Occipital lobe (tissue), 2 donors: ENCODE data around the gene SMARCA5. TPM values are rescaled to one million over a fixed set of nuclear protein-coding genes. Genes with fewer than 3 reads are reported as not detected.

Experiments used
- DNase-seq: peaks from one replicate; lab custom pipeline; 2025; lab: John Stamatoyannopoulos, UW
- total RNA-seq: library from RNA; depleted of rRNA; stranded (reverse); fragments of >200 nt; gene quantifications from one replicate; pipeline ENCODE4 v1.2.3, GENCODE V29; 2014

SMARCA5 gene
- total RNA-seq, 1 donor from 2014 or later: 58.8 TPM

DNA sequence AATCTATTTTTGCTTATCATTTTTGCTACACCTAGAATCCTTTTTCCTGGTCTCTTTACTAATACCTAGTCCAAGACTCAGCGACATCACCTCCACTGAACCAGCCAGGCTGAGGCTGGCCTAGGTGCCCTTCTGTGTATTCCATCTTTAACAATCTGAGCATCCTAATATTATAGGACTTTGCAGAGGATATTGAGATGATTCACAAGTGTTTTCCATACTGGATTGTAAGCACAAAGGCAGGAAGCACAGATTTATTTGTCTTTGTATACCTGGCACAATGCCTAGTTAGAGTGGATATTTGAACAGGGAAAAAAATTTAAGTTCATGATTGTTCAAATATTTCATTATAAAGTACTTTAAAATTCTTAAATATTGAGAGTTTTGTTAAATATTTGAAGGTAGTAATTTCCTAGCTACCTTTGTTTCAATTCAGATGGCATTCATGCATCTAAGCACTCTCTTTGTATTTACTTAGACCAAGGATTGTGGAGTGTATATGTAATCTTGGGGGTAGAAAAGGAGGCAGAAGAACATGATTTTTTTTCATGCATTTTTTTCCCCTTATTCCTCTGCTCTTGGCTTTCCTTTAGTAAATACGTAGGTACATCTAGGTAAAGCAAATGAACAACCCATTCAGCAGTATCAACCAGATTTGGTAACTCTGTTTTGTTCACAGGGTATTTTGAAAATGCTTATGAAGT, 18.4 kb downstream of the SMARCA5 start:
- DNase-seq: no peak

DNA sequence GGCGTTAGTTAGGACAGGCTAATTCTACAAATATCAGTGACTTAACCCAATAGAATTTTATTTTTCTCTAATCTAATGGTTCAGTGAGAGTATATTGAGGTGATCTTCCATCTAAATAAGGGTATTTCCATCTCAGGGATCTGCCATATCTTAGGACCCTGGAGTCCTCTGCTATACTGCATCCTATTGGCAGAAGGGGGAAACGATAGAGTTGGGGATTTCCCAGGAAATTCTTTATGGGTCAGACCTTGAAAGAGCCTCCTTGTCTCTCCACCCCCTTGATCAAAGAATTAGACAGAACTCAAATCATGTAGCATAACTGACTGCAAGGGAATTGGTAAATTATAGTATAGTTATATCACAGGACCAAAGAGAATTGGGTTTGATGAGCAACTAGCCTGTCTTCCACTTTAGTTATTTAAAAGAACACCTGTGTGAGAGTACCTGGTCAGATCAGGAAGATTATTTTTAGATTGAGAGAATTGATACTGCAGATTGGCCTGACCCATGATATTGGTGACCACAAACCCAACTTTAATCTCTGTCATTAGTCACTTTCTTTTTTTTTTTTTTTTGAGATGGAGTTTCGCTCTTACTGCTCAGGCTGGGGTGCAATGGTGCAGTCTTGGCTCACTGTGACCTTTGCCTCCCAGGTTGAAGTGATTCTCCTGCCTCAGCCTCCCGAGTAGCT, 25.6 kb downstream of the SMARCA5 start:
- DNase-seq: no peak

DNA sequence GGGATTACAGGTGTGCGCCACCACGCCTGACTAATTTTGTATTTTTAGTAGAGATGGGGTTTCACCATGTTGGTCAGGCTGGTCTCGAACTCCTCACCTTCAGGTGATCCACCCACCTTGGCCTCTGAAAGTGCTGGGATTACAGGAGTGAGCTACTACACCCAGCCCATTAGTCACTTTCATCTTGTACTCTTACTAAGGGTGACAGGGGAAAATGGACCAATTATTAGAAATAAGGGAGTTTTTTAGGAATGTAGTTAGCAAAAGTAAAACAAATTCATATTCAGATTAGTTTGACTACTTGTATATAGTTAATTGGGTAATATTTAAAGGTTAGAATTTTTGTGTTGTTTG, 26.1 kb downstream of the SMARCA5 start:
- no peak for DNase-seq

DNA sequence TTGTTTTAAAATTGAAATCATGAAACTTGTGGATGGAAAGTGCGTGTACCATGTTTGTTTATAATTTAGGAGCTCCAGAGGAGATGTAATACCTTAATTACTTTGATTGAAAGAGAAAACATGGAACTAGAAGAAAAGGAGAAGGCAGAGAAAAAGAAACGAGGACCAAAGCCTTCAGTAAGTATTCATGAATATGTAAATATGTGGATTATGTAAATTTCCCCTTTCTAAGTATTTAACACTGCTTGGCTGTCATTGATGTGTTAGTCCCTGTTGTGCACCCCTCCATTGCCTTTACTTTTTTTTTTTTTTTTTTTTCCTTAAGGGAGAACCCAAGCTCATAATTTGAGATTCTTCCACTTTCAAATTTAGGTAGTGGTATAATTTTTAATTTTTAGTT, 36.4 kb downstream of the SMARCA5 start:
- DNase-seq: no peak

DNA sequence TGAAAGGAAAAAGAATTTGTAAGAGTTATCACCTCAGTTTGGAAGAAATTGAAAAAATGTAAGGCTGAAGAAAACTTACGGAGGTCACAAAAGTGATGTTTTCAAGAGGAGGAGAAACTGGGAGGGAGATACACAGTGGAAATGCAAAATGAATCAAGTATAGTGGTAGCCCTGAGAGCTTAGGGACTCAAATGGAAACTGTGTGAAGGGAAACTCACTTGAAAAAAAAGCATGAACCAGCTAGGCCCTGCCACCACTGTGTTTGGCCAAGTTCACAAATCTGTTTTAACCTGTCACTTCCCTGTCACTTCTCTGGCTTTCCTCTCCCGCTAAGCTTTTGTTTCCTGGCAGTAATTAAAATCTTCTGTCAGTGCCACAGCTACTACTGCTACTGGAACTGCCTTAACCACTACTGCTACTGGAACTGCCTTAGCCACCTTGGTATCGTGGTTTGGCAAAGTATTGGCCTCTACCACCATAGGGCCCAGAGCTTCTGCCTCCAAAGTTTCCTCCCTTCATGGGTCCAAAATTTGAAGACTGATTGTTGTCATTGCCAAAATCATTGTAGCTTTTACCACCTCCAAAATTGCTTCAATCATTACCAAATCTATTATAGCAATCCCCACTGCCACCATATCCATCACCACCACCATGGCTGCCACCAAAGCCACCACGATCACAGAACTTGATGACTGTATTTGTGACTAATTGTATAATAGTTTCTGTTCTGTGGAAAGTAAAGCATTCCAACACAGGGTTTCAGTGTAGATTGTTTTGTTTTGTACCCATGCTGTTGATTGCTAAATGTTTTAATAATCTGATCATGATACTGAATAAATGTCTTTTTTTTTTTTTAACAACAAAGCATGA, 41.5 kb downstream of the SMARCA5 start:
- DNase-seq: no peak

DNA sequence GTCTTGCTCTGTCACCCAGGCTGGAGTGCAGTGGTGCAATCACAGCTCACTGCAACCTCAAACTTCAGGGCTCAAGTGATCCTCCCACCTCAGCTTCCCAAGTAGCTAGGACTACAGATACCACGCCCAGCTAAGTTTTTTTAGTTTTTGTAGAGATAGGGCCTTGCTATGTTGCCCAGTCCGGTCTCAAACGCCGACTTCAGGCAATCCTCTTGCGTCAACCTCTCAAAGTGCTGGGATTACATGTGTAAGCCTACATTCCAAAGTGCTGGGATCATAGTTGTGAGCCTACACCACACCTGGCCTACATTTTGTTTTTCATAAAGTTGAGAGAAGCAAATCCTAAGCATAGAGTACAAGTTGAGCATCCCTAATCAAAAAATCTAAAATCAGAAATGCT, 42.2 kb downstream of the SMARCA5 start:
- no peak for DNase-seq

DNA sequence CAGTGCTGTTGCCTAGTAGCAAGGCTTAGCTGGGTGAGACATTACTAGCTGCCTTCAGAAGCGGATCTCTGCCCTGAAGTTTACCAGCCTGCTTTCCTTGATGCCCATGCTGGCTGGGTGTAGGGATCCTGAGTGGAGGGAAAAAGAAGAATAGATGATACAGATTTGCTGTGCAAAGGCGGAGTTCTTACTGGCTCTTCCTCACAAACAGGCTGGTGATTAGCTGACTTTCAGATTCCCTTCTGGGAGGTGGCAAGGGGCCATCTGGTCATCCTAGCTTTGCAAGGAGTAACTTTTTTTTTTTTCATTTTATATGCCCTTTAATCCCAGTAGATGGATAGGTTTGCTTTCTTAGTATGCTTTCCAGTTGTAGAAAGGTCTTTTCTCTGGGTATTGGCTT, 44.8 kb downstream of the SMARCA5 start:
- no peak for DNase-seq

DNA sequence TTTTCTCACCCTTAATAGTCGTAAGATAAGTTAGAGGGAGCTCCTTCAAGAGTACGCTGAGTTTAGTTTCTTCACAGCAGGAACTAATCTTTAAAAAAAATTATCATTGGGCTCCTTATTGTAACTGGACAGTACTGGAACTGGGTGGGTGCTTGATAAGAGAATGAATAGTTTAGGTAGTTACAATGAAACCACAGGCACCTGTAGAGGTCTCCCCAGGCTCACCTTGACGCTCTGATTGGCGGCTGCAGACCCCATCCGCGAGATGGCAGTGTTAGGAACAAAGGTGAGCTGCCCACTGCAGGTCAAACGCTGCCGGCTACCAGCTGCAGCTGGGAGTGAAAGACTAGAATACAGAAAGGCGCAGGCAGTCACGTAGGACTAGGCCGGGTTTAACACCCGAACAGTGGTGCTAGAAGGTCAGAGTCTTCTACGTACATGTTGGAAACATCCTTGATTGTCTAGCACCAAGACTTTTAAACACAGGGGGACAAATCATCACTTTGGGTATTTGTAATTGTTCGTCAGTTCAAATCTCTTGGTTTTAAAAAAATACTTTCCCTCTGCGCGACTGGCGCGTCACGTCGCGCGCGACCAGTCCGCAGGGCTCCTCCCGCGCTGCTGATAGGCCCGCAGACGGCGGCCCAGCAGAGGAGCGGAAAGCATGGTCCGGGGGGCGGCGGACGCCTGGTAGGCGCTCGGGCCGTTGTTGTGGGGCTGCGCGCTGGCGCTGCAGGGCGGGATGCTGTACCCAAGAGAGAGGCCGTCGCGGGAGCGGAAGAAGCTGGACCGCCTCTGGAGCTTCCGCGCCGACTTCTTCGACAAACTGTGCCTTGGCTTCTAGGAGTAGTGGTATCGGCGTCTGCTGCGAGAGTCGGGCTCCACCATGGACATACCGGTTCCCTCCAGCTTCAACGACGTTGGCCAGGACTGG, 45.6 kb downstream of the SMARCA5 start:
- DNase-seq: no peak

DNA sequence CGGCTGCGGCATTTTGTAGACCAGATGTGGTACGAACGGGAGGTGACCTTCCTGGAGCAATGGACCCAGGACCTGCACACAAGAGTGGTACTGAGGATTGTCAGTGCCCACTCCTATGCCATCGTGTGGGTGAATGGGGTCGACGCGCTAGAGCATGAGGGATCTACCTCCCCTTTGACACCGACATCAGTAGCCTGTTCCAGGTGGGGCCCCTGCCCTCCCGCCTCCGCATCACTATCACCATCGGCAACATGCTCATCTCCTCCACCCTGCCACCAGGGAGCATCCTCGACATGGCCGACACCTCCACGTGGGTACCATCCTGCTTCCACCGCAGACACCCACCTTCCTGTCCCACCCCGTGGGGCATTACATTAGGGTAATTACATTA, 46.2 kb downstream of the SMARCA5 start:
- no peak for DNase-seq

DNA sequence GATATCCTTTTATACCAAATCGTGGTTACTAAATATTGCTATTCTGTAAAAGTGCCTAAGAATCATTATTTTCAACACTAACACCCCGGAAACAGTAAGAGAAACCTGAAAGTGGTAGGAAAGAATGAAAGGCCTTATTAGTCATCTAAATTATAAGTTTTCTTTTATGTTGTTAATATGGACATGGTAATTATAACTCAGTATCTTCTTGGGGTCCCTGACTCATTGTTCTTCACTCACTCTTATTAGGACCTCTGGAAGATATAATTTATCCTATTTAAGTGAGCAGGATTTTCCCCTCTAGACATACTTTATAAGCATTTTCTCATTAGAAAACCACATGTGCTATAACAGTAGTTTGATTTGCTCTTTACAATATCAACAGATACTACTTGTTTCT, 51.0 kb downstream of the SMARCA5 start:
- DNase-seq: no peak

DNA sequence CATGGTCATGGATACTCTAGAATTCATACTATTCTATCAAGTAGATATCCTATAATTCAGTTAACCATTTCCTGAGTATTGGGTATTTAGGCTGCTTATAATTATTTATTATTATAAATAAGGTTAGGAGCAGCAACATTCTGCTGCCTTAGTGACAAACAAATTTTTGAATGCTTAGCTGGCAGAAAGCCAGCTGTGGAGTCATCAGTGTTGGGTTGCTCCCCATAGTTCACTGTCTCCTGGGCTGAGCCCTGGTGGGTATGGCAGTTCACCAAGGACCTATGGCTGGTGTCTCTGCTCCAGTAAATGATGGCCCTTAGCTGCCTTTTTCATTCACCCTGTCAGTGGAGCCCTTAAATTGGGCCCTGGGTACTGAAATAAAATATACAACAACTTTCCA, 61.8 kb downstream of the SMARCA5 start:
- no peak for DNase-seq

DNA sequence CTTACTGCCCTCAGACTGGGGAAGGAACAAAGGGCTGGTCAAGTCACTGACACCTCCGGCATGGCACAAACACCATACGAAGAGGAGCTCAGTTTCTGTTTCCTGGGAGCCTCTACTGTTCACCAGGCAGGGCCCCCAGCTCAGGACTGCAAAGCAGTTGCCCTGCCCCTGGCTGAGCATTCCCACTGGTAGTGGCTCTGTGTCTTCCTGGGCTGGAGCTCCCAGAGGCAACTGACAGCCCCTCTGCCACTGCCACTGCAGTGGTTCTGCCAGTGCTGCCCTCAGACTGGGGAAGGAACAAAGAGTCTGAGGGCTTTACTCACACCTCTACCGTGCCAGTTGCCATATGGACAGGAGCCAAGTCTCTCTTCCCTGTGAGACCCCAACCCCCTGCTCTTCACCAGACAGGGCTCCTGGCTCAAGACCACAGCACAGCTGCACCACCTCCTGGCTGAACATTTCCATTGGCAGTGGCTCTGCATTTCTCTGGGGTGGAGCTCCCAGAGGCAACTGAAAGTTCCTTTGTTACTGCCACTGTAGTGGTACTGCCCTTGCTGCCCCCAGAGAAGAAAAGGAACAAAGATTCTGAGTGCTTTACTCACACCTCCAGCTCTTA, 67.9 kb downstream of the SMARCA5 start:
- no peak for DNase-seq

DNA sequence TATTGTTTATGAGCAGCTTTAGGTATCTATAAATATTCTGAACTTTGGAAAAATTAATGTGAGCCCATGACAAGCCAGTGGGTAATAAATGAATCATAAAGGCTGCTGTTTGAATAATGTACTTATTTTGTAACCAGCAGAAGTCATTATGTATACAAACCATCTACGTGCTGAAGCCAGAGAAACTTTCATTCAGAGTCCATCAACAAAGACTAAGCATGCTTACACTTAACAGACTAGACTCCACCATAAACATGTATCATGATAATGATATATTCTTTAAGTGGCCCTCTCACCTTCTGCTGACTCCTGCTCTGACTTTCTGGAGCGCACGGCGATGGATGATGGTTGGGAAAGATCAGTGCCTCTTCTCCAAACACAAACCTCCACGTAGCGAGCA, 72.0 kb downstream of the SMARCA5 start:
- DNase-seq: no peak

DNA sequence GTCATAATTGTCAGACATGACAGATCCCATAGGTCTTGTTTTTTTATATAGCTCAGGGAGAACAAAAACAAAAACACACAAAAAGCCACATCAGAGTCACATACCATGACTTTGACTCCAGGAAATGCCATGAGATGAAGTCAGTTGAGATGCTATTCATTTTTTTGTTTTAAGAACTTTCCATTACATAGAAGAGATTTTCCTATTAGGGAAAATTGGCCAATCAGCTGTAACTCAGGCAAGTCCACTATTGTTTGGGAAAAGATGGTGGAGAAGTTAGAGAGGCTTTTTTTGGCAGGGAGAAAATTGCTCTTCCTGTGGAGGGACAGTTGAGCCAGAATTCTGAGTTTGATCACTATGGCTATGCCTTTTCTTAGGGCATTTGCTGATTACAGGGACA, 72.6 kb downstream of the SMARCA5 start:
- no peak for DNase-seq

DNA sequence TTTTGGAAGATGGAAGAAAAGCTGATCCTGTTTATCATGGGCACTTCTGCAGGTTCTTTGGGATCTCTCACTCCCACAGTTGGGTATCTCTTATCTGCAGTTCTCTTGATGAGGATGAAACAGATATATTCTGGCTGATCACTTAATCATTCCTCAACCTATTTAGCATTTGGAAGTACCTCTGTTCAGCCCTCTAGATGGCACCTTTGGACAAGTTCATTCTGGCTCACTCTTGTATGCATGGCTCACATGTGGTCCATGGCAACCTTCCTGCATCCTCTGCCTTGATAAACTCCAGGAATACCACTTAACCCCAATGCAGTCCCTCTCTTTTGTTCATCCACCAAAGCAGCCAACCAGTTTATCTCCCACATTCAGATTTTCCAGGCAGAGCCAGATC, 74.2 kb downstream of the SMARCA5 start:
- no peak for DNase-seq

DNA sequence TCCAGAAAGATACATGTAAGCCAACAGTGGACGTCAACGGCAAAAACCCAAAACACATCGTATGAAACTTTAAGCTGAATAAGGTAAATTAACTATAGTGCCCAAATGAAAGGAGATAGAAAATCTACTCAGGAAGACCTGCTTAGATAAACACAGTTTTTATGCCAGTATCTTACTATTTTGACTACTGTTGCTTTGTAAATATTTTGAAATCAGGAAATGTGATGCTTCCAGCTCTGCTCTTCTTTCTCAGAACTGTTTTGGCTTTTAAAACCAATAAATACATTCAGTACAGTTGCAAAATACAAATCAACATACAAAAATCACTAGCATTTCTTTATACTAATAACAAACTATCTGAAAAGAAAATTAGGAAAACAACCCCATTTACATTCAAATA, 83.8 kb downstream of the SMARCA5 start:
- no peak for DNase-seq

DNA sequence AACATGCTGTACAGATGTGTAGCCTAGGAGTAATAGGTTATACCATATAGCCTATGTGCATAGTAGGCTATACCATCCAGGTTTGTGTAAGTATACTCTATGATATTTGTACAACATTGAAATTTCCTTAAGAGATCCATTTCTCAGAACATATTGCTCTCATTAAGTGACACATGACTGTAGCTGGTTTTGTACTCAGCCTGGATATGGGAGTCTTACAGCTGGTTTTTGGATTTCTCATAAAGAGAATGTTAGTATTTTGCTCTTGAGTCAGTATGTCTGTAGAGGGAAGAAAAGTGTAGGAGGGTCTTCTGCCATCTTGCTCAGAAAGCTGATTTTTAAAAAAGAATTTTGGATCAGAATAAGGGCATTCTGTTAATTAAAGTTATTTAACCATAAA, 85.3 kb downstream of the SMARCA5 start:
- DNase-seq: no peak

DNA sequence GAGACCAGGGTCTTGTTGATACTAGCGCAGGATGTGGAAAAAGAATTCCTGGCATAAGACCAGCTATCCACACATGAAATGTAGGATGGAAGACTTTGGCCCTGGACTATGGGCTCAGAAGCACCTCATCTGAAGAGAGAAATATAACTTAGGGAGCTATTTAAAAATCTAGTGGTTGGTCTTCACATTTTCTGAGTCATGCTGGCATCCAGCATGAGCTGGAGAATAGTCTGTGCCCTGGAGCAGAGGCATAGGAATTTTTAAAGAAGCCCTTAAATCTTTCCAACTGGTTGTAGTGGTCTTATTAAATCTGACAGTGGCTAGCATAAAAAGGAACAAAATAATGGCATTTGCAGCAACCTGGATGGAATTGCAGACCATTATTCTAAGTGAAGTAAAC, 86.3 kb downstream of the SMARCA5 start:
- DNase-seq: no peak

DNA sequence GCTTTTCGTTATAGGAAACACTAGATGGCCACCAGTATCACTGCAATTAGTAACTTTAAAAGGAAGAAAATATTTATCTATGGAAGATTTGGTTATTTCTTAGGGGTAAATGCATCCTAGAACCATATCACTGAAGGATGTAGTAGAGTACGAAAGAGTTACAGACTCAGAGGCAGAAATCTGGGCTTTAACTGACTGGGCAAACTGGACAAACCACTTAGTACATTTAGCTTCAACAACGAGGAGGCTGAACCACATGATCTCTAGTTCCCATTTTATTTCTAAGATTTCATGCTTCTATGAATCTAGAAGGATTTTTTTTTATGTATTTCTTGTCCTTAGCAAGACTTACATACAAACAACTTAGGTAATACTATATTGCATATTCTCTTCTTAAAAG, 93.0 kb downstream of the SMARCA5 start:
- DNase-seq: no peak
